Measurements from ENCODE around the gene CACNG5.

CACNG5 gene

DNA sequence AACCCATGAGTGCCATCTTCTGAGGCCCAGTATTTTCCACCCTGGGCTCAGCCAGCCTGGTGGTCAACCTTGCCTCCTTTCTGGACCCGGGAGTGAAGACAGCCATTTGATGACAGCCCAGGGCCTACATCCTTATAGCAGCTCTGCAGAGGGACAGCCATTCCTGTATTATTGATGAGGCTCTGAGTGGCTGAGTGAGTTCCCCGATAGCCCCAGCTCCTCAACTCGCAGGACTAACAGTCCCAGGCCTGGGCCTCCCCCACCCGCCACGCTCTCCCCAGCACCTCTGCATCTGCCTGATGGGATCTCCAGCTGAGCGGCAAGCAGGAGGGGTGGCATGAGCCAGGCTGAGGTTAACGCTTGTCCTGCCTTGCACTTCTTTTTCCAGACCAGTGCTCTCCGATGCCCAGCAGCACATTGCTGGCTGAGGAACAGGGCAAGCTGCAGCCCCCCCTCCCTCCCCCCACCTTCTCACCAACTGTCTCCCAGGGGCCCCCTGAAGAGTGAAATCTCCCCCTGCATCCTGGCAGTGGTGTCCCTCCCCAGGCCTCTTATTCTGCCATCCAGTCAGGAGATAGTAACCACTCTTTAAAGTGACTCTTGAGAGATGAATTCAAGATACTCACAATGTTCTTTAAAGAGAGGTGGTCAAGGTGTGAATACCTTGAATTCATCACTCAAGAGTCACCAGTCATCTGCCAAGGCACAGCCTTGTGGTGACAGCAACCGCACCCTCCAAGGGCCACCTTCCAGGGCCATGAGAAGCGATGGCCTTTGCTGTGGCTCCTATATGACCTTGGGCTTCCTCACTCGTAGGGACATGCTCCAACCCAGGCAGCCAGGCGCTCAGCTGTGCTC, 23.5 kb downstream of the CACNG5 start:
- no peak for DNase-seq (ENCODE audit: low read depth)
- no peak overlapping the region for H3K4me3 ChIP-seq (ENCODE audit: low read depth, low read length)
- TF ChIP-seq, protein P1, sequence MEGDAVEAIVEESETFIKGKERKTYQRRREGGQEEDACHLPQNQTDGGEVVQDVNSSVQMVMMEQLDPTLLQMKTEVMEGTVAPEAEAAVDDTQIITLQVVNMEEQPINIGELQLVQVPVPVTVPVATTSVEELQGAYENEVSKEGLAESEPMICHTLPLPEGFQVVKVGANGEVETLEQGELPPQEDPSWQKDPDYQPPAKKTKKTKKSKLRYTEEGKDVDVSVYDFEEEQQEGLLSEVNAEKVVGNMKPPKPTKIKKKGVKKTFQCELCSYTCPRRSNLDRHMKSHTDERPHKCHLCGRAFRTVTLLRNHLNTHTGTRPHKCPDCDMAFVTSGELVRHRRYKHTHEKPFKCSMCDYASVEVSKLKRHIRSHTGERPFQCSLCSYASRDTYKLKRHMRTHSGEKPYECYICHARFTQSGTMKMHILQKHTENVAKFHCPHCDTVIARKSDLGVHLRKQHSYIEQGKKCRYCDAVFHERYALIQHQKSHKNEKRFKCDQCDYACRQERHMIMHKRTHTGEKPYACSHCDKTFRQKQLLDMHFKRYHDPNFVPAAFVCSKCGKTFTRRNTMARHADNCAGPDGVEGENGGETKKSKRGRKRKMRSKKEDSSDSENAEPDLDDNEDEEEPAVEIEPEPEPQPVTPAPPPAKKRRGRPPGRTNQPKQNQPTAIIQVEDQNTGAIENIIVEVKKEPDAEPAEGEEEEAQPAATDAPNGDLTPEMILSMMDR (conservative IDR thresholded peaks at IDR 0.05; ENCODE audit: low read depth, low read length), result no peak

DNA sequence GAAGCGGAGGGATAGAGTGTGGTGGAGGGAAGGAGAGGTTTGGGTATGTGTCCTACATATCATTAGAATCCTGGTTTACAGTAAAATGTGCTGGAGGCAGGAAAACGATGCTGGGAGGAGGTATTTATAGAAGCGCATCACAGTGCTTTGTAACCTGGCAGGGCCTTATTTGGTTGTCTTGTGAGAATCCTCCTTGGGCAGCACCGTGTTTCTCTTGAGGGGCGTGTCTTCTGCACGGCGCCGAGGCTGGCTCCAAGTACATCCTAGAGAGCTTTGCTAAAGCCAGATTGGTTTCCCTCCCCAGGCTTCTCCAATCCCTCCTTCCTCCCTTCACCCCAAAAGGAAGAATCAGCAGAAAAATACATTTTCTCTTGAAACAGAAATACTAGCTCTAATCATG, 24.4 kb downstream of the CACNG5 start:
- TF ChIP-seq, protein P1 (conservative IDR thresholded peaks at IDR 0.05; ENCODE audit: low read depth, low read length), result no peak
- no peak for DNase-seq (ENCODE audit: low read depth)
- no peak overlapping the region for H3K4me3 ChIP-seq (ENCODE audit: low read depth, low read length)

DNA sequence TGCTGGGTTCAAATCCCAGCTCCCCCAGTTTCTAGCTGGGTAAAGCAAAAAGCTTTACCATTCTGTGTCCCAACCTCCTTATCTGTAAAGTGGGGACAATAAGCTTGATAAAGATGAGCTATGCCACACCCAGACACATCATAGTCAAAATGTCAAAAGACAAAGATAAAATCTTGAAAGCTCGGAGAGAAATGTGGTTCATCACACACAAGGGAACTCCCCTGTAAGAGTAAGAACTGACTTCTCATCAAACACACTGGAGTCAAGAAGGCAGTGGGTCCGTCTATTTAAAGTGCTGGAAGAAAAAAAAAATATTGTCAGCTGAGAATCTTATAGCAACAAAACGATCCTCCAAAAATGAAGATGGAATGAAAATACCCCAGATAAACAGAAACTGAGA, 25.3 kb downstream of the CACNG5 start:
- H3K4me3 ChIP-seq (ENCODE audit: low read depth, low read length), result no peak overlapping the region
- no peak for DNase-seq (ENCODE audit: low read depth)
- TF ChIP-seq, protein P1 (conservative IDR thresholded peaks at IDR 0.05; ENCODE audit: low read depth, low read length), result no peak

DNA sequence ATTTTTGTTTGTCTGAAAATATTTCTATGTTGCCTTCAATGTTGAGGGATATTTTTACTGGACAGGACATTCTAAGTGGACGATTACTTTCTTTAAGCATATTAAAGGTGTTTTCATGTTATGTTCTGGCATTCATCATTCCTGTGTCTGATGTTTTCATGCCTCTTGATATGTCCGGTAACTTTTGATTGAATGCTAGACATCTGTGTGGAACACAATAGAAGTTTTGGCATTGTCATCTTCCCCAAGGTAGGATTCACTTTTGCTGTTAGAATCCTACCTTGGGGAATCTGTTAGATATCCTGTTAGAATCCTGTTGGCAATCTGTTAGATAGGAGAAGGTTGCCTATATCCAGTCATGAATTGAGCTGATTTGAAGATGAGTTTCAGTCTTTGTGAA, 28.9 kb downstream of the CACNG5 start:
- TF ChIP-seq, protein P1 (conservative IDR thresholded peaks at IDR 0.05; ENCODE audit: low read depth, low read length), result no peak
- DNase-seq (ENCODE audit: low read depth), result no peak
- no peak overlapping the region for H3K4me3 ChIP-seq (ENCODE audit: low read depth, low read length)

DNA sequence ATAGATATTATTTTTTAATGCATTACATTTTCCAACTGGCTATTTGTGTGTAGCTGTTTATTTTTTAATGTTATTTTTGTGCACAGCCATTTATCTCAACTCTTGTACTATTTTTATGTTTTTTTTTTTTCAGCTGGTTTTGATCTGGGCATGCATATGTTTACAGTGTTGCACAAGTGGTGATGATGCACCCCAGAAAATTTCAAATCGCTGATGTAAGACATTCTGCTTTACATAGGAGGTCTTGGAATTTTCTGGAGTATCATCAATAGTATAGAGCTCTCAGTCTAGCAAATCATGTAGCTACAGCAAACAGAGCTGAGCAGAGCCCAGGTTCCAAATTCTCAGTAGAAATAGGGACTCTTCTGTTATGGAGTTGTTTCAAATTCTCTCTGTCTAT, 30.2 kb downstream of the CACNG5 start:
- no peak overlapping the region for H3K4me3 ChIP-seq (ENCODE audit: low read depth, low read length)
- TF ChIP-seq, protein P1 (conservative IDR thresholded peaks at IDR 0.05; ENCODE audit: low read depth, low read length), result no peak
- DNase-seq (ENCODE audit: low read depth), result peak; percentile 4

DNA sequence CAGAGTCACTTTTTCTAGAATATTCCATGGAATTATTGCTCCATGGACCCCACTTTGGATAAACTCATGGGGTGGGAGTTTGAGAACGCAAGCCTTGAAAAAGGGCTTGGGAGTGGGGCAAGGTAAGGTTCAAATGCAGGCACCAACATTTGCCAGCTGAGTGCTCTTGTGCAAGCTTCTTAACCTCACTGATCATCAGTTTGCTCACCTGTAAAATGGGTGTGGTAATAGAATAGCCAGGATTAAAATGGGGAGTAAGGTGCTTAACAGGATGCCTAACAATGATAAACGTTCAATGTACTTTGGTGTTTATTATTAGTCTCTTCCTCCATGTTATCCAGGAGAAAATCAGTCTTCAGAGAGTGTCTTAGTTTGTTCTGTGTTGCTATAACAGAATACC, 39.0 kb downstream of the CACNG5 start:
- DNase-seq (ENCODE audit: low read depth), result no peak
- H3K4me3 ChIP-seq (ENCODE audit: low read depth, low read length), result no peak overlapping the region
- TF ChIP-seq, protein P1 (conservative IDR thresholded peaks at IDR 0.05; ENCODE audit: low read depth, low read length), result no peak

DNA sequence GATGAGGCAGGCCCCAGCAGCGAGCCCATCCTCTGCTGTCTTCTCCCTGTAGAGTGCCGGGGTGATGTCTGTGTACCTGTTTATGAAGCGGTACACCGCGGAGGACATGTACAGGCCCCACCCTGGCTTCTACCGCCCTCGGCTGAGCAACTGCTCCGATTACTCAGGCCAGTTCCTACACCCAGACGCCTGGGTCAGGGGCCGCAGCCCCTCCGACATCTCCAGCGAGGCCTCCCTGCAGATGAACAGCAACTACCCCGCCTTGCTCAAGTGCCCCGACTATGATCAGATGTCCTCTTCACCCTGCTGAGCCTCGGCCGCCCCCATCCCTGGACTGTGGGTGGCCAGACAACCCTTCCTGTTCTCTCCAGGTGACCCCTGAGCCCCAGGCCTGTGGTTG, 50.0 kb downstream of the CACNG5 start:
- DNase-seq (ENCODE audit: low read depth), result no peak
- H3K4me3 ChIP-seq (ENCODE audit: low read depth, low read length), result no peak overlapping the region
- TF ChIP-seq, protein P1 (conservative IDR thresholded peaks at IDR 0.05; ENCODE audit: low read depth, low read length), result no peak
